Measurements from ENCODE around the gene KDM2A. TPM values are rescaled to one million over a fixed set of nuclear protein-coding genes. Genes with fewer than 3 reads are reported as not detected.

Gene KDM2A
- total RNA-seq, 4 donors from 2014 or later, result 34.8 to 55.0 (median 44.9) TPM

DNA sequence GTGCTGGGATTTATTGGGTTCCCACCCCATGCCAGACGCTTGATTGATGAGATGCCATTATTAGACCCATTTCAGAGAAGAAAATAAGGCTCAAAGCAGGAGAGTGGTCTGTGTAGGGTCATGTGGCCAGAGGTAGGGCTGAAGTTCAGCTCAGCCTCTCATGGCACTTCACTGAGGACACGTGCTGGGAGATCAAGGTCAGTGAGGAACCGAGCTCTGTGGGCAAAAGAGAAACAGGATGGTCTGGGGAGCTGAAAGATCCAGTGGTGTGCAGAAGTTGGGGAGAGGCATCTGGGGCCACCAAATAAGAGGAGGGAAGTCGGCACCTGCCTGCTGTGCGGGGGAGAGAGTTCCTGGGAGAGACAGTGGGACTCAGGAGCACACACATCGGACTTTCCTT is 42.9 kb upstream of the KDM2A start:
- Histone ChIP-seq H3K36me3 (no peaks in the 10 kb centered on the region), H3K27me3 (no peaks in the 10 kb centered on the region), H3K27ac (no peak overlapping the region), H3K4me3 (no peak overlapping the region), H3K4me1 (no peaks in the 10 kb centered on the region), H3K9me3 (no peaks in the 10 kb centered on the region)
- ATAC-seq (no peak), DNase-seq (no peak)
- intact Hi-C loops (cut with DNase I; ENCODE audit: low total_unique reads), result no loop called here
- TF ChIP-seq, protein P1, sequence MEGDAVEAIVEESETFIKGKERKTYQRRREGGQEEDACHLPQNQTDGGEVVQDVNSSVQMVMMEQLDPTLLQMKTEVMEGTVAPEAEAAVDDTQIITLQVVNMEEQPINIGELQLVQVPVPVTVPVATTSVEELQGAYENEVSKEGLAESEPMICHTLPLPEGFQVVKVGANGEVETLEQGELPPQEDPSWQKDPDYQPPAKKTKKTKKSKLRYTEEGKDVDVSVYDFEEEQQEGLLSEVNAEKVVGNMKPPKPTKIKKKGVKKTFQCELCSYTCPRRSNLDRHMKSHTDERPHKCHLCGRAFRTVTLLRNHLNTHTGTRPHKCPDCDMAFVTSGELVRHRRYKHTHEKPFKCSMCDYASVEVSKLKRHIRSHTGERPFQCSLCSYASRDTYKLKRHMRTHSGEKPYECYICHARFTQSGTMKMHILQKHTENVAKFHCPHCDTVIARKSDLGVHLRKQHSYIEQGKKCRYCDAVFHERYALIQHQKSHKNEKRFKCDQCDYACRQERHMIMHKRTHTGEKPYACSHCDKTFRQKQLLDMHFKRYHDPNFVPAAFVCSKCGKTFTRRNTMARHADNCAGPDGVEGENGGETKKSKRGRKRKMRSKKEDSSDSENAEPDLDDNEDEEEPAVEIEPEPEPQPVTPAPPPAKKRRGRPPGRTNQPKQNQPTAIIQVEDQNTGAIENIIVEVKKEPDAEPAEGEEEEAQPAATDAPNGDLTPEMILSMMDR (IDR thresholded peaks at IDR 0.05 in 4 of 5, conservative IDR thresholded peaks at IDR 0.05 in 1 of 5), result no peak
- TF ChIP-seq POLR2A (IDR thresholded peaks at IDR 0.05), result no peak
- in situ Hi-C loops (cut with MboI; ENCODE audit: low sequenced_read_pairs in 4 of 4), result no loop called here

DNA sequence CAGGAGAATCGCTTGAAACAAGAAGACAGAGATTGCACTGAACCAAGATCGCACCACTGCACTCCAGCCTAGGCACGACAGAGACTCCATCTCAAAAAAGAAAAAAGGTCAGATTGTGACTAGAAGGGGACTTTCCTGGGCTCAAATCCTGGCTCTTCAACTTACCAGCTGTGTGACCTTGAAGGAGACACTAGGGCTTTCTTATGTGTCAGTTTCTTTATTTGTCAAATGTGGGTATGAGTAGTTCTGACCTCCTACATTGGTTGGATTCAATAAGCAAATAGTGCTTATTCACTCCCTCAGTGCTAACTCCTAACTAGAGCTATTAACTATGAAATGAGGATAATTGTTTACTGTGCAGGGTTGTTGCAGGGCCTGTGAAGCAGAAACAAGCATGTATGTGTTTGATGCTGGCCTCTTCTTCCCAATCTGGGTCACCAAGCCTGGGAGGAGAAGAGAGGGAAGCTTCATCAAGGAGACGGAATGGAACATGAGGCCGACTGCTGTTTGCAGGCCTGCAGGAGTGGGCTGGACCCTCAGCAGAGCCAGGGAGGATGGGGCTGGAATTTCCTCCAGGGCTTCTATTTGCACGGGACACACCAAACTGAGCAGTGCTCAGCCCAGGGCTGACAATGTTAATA is 39.9 kb upstream of the KDM2A start:
- TF ChIP-seq, protein P1 (IDR thresholded peaks at IDR 0.05 in 4 of 5, conservative IDR thresholded peaks at IDR 0.05 in 1 of 5), result no peak
- TF ChIP-seq POLR2A (IDR thresholded peaks at IDR 0.05), result no peak
- no peaks in the 10 kb centered on the region for H3K27me3 ChIP-seq
- intact Hi-C loops (cut with DNase I; ENCODE audit: low total_unique reads), result no loop called here
- no peaks in the 10 kb centered on the region for H3K36me3 ChIP-seq
- ATAC-seq, result no peak
- no peaks in the 10 kb centered on the region for H3K4me1 ChIP-seq
- DNase-seq, result no peak
- no peaks in the 10 kb centered on the region for H3K9me3 ChIP-seq
- H3K27ac ChIP-seq, result no peak overlapping the region
- no peak overlapping the region for H3K4me3 ChIP-seq
- in situ Hi-C loops (cut with MboI; ENCODE audit: low sequenced_read_pairs in 4 of 4), result no loop called here

DNA sequence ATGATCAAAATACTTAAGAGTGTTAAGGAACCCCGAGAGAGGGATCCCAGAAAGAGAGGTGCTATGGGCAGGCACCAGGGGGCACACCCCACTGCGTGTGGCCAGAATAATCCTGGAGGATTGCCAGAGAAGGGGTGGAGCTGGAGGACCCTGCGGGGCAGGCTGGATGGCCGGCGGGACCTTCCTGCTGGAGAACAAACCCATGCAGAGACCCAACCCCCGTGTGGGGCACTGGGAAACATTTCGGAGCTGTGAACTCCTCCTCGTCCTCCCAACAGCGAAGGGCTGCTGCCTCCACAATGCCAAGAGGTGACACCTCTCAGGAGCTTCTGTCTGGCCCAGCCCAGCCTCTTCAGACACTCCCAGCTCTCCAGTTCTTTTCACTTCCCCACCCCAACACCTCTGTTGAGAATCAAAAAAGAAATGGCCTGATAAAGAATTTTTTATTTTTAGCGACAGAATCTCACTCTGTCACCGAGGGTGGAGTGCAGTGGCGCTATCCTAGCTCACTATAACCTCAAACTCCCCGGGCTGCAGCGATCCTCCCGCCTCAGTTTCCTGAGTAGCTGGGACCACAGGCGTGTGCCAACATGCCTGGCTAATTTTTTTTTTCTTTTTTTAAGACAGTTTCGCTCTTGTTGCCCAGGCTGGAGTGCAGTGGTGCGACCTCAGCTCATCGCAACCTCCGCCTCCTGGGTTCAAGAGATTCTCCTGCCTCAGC is 36.8 kb upstream of the KDM2A start:
- Histone ChIP-seq H3K4me1 (no peaks in the 10 kb centered on the region), H3K4me3 (no peak overlapping the region), H3K36me3 (no peaks in the 10 kb centered on the region), H3K27ac (no peak overlapping the region), H3K9me3 (no peaks in the 10 kb centered on the region), H3K27me3 (no peaks in the 10 kb centered on the region)
- peak in 1 of 2 donors; percentile 6 for ATAC-seq
- in situ Hi-C loops (cut with MboI; ENCODE audit: low sequenced_read_pairs in 4 of 4), result loop anchor here in 1 of 4 donors (10.0 kb wide), 1 partner anchor 83 kb away; no protein-coding TSS in a partner anchor
- intact Hi-C loops (cut with DNase I; ENCODE audit: low total_unique reads), result loop anchor here (5.0 kb wide), 1 partner anchor 85 kb away; no protein-coding TSS in a partner anchor
- TF ChIP-seq, protein P1 (IDR thresholded peaks at IDR 0.05 in 4 of 5, conservative IDR thresholded peaks at IDR 0.05 in 1 of 5), result no peak
- no peak for TF ChIP-seq POLR2A (IDR thresholded peaks at IDR 0.05)
- no peak for DNase-seq

DNA sequence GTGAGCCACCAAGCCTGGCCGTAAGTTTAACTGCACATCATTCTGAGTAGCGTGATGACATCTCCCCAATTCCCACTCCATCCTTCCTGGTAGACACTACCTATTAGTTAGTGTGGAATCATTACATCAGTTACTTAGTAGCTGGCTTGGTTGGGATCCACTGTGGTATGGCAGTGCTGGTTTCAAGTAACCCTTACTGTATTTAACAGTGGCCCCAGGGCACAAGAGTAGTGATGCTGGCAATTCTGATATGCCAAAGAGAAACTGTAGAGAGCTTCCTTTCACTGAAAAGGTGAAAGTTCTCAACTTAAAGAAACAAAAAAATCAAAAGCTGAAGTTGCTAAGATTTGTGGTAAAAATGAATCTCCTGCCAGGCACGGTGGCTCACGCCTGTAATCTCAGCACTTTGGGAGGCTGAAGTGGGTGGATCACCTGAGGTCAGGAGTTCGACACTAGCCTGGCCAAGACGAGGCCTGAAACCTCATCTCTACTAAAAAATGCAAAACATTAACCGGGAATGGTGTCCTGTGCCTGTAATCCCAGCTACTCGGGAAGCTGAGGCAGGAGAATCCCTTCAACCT is 35.2 kb upstream of the KDM2A start:
- in situ Hi-C loops (cut with MboI; ENCODE audit: low sequenced_read_pairs in 4 of 4) (loop anchor here in 1 of 4 donors (10.0 kb wide), 1 partner anchor 81 kb away; no protein-coding TSS in a partner anchor), intact Hi-C loops (cut with DNase I; ENCODE audit: low total_unique reads) (loop anchor here (5.0 kb wide), 1 partner anchor 83 kb away; no protein-coding TSS in a partner anchor)
- H3K4me3 ChIP-seq, result no peak overlapping the region
- H3K36me3 ChIP-seq, result no peaks in the 10 kb centered on the region
- no peak overlapping the region for H3K27ac ChIP-seq
- no peaks in the 10 kb centered on the region for H3K4me1 ChIP-seq
- H3K9me3 ChIP-seq, result no peaks in the 10 kb centered on the region
- no peaks in the 10 kb centered on the region for H3K27me3 ChIP-seq
- DNase-seq, result no peak
- TF ChIP-seq, protein P1 (IDR thresholded peaks at IDR 0.05 in 4 of 5, conservative IDR thresholded peaks at IDR 0.05 in 1 of 5), result no peak
- no peak for TF ChIP-seq POLR2A (IDR thresholded peaks at IDR 0.05)
- no peak for ATAC-seq

Measured in gastrocnemius medialis (tissue), 4 donors.